PC-9 (cell line): ENCODE data around the gene SCGB1C1. TPM values are rescaled to one million over a fixed set of nuclear protein-coding genes. Genes with fewer than 3 reads are reported as not detected.

Source experiments
- BruUV-seq: library from RNA; stranded (reverse); fragments of 400-500 nt; replicated peaks from 2 replicates; lab custom pipeline; 2021; lab: Mats Ljungman, UMichigan
- CTCF ChIA-PET: fragments of 300-600 bp; sonication (Branson Sonifier 250); formaldehyde crosslinking; loops from one replicate; lab custom pipeline; 2022; ENCODE audit warnings: antibody characterized with exemption; lab: Charles Lee
- POLR2A ChIA-PET: fragments of 300-600 bp; sonication (Branson Sonifier 250); formaldehyde crosslinking; loops from one replicate; lab custom pipeline; 2022; ENCODE audit warnings: antibody characterized with exemption; ENCODE audit not compliant: unreplicated experiment; lab: Charles Lee
- DNase-seq, 2 experiments: peaks; one replicate each; pipeline versions ENCODE4 v3.0.0 to v3.0.0-alpha.2; 2015 to 2022; ENCODE audit warnings: mixed read lengths in 1 of 2
- H2AFZ ChIP-seq: fragments of 200-600 bp; sonication (generic); 2 replicates; pipeline ENCODE4 v1.8.1; 2017; ENCODE audit warnings: antibody characterized with exemption
- H3F3A ChIP-seq: fragments of 200-600 bp; sonication (generic); 2 replicates; pipeline ENCODE4 v1.8.1; 2017; ENCODE audit warnings: antibody characterized with exemption, mild to moderate bottlenecking, low read depth; ENCODE audit not compliant: insufficient read depth
- H3K27ac ChIP-seq: fragments of 200-600 bp; sonication (generic); 2 replicates; pipeline ENCODE4 v1.6.1; 2016; ENCODE audit warnings: mixed run types
- H3K27me3 ChIP-seq: fragments of 200-600 bp; sonication (generic); 2 replicates; pipeline ENCODE4 v1.6.1; 2016; ENCODE audit warnings: low read depth, mixed run types; ENCODE audit not compliant: insufficient read depth
- H3K36me3 ChIP-seq: fragments of 200-600 bp; sonication (generic); 2 replicates; pipeline ENCODE4 v1.6.1; 2016; ENCODE audit warnings: low read depth, mixed run types
- H3K4me1 ChIP-seq: fragments of 200-600 bp; sonication (generic); replicated peaks from 2 replicates; pipeline ENCODE4 v1.6.1; 2016; ENCODE audit warnings: mixed run types; ENCODE audit not compliant: insufficient read depth
- H3K4me2 ChIP-seq: fragments of 200-600 bp; sonication (generic); 2 replicates; pipeline ENCODE4 v1.6.1; 2017; ENCODE audit warnings: mixed run types
- H3K4me3 ChIP-seq: fragments of 200-600 bp; sonication (generic); 2 replicates; pipeline ENCODE4 v1.6.1; 2016; ENCODE audit warnings: mixed run types
- H3K79me2 ChIP-seq: fragments of 200-600 bp; sonication (generic); 2 replicates; pipeline ENCODE4 v1.6.1; 2017; ENCODE audit warnings: low read depth, mixed run types
- H3K9me2 ChIP-seq: fragments of 200-600 bp; sonication (generic); 2 replicates; pipeline ENCODE4 v1.8.1; 2017; ENCODE audit warnings: mild to moderate bottlenecking; ENCODE audit not compliant: insufficient read depth
- H3K9me3 ChIP-seq: fragments of 200-600 bp; sonication (generic); 2 replicates; pipeline ENCODE4 v1.8.1; 2016; ENCODE audit warnings: low read depth; ENCODE audit not compliant: insufficient read depth
- H4K20me1 ChIP-seq: fragments of 200-600 bp; sonication (generic); 2 replicates; pipeline ENCODE4 v1.8.1; 2017; ENCODE audit not compliant: insufficient read depth
- EZH2 ChIP-seq: fragments of 200-600 bp; sonication (generic); IDR thresholded peaks from 2 replicates; pipeline ENCODE4 v1.8.0; 2017; ENCODE audit warnings: antibody characterized with exemption, low read depth
- intact Hi-C: fragments of 100-400 bp; cut with micrococcal nuclease; formaldehyde crosslinking; loops from one replicate; pipeline ENCODE4 v1.10.0; 2022; ENCODE audit not compliant: unreplicated experiment
- total RNA-seq: library from RNA; stranded (reverse); gene quantifications from 2 replicates; pipeline ENCODE4 v1.2.3, GENCODE V29; 2021
- TF ChIP-seq, protein P1 (sequence below): fragments of 200-600 bp; sonication (generic); conservative IDR thresholded peaks from 2 replicates; pipeline ENCODE4 v1.6.1; 2017; ENCODE audit warnings: mixed run types, antibody characterized with exemption, mild to moderate bottlenecking, moderate library complexity

Gene SCGB1C1
- total RNA-seq, 1 experiment from 2014 or later, result not detected

DNA sequence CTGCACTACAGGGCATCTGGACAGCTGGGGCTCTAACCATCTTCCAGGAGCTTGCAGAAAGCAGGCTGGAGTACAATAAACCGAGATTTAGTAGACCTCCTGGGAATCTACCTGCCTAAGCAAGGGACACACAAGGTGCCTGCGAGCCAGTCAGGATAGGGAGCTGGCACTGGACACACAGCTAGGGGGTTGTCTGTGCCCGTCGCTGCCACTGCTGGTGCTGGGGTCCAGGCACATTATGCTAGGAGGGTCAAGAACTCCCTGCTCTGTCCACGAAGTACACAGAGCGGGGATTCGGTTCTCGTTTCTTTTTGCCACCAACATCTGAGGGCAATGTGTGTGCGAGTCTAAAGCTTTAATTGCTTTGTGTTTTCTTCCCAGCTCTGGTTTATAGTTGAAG is 18.9 kb downstream of the SCGB1C1 start:
- no peak overlapping the region for H3K27ac ChIP-seq
- BruUV-seq, result no TSS peak
- H3K36me3 ChIP-seq, result no peaks in the 10 kb centered on the region
- DNase-seq, result no peak
- H3K4me2 ChIP-seq, result no peak overlapping the region
- no peaks in the 10 kb centered on the region for H4K20me1 ChIP-seq
- H3K79me2 ChIP-seq, result peaks cover 32% of the 10 kb centered on the region
- no peak for TF ChIP-seq EZH2
- TF ChIP-seq, protein P1, sequence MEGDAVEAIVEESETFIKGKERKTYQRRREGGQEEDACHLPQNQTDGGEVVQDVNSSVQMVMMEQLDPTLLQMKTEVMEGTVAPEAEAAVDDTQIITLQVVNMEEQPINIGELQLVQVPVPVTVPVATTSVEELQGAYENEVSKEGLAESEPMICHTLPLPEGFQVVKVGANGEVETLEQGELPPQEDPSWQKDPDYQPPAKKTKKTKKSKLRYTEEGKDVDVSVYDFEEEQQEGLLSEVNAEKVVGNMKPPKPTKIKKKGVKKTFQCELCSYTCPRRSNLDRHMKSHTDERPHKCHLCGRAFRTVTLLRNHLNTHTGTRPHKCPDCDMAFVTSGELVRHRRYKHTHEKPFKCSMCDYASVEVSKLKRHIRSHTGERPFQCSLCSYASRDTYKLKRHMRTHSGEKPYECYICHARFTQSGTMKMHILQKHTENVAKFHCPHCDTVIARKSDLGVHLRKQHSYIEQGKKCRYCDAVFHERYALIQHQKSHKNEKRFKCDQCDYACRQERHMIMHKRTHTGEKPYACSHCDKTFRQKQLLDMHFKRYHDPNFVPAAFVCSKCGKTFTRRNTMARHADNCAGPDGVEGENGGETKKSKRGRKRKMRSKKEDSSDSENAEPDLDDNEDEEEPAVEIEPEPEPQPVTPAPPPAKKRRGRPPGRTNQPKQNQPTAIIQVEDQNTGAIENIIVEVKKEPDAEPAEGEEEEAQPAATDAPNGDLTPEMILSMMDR, result no peak
- no peak overlapping the region for H3K4me3 ChIP-seq
- no peaks in the 10 kb centered on the region for H3K27me3 ChIP-seq
- ChIA-PET CTCF (no interaction called here), POLR2A (no interaction called here)
- peaks cover 28% of the 10 kb centered on the region for H3F3A ChIP-seq
- H2AFZ ChIP-seq, result no peak overlapping the region
- H3K9me3 ChIP-seq, result no peaks in the 10 kb centered on the region
- intact Hi-C loops, result no loop called here
- H3K4me1 ChIP-seq, result peaks cover 11% of the 10 kb centered on the region
- no peaks in the 10 kb centered on the region for H3K9me2 ChIP-seq

DNA sequence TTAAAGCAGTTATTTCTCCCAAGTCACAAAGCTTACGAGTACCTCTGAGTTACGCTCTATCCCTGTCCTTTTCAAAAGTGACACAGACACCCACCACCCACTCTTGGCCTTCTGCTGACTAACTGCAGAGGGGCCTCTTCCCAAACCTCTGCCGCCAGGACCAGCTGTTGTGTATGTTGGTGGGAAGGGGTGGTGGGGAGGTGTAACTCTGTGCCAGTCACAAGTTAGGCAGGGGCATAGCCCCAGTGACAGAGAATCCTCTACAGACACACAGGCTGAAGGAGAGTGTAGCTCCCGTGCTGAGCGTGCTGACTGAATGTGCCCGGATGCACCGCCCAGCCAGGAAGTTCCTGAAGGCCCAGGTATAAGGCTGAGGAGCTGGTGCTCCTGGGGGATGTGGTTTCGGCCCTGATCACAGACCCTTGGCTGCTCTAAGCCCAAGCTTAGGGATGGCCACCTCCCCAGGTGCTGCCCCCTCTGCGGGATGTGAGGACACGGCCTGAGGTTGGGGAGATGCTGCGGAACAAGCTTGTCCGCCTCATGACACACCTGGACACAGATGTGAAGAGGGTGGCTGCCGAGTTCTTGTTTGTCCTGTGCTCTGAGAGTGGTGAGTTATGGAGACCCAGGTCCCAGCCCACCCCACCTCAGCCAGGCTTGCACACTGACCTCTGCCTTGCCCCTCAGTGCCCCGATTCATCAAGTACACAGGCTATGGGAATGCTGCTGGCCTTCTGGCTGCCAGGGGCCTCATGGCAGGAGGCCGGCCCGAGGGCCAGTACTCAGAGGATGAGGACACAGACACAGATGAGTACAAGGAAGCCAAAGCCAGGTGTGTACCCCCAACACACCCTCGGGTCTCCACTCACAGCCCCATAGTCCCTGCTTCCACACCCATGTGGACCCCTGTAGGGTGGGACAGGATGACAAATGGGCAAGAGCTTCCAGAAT is 19.5 kb downstream of the SCGB1C1 start:
- no peak for DNase-seq
- Histone ChIP-seq H3K9me2 (no peaks in the 10 kb centered on the region), H3K4me3 (no peak overlapping the region), H3K4me2 (no peak overlapping the region), H3K27me3 (no peaks in the 10 kb centered on the region), H3K79me2 (peaks cover 28% of the 10 kb centered on the region), H3K36me3 (no peaks in the 10 kb centered on the region), H3K9me3 (no peaks in the 10 kb centered on the region), H2AFZ (no peak overlapping the region), H3F3A (peaks cover 28% of the 10 kb centered on the region), H3K4me1 (peaks cover 11% of the 10 kb centered on the region), H4K20me1 (no peaks in the 10 kb centered on the region), H3K27ac (no peak overlapping the region)
- TF ChIP-seq, protein P1, result no peak
- no peak for TF ChIP-seq EZH2
- ChIA-PET CTCF (no interaction called here), POLR2A (no interaction called here)
- intact Hi-C loops, result no loop called here
- BruUV-seq, result no TSS peak

DNA sequence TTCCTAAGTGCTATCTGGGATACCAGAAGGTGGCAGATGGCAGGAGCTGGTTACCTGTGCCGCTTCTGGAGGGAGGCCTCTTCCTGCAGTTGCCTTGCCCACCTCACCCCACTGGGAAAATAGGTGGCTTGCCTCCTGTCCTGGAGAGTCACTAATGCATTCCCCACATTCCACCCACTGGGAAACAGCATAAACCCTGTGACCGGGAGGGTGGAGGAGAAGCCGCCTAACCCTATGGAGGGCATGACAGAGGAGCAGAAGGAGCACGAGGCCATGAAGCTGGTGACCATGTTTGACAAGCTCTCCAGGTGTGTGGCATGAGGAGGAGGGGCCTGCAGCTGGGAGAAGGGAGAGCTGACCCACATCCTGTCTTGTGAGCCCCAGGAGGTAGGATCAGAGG is 20.2 kb downstream of the SCGB1C1 start:
- Histone ChIP-seq H2AFZ (no peak overlapping the region), H3K79me2 (peaks cover 25% of the 10 kb centered on the region), H3K36me3 (no peaks in the 10 kb centered on the region), H3K27me3 (no peaks in the 10 kb centered on the region), H4K20me1 (no peaks in the 10 kb centered on the region), H3K4me1 (peaks cover 11% of the 10 kb centered on the region), H3K9me2 (no peaks in the 10 kb centered on the region), H3K4me3 (no peak overlapping the region), H3F3A (peaks cover 21% of the 10 kb centered on the region), H3K9me3 (no peaks in the 10 kb centered on the region), H3K27ac (no peak overlapping the region), H3K4me2 (no peak overlapping the region)
- ChIA-PET POLR2A (no interaction called here), CTCF (interaction anchor here (0.5 kb wide), 1 partner anchor 181 kb away, joined by 4 read pairs; the partner anchor contains the start of gene PKP3)
- no peak for DNase-seq
- BruUV-seq, result no TSS peak
- TF ChIP-seq EZH2, result no peak
- TF ChIP-seq, protein P1, result no peak
- intact Hi-C loops, result no loop called here
